Stimulated activated memory B cell treated with anti-CD40 and anti-IgM and Interleukin-4, amounts not matched to agents 10 μg/mL and 1 μg/mL and 100 μg/mL, for 72 hours (primary cell): ENCODE results near the gene GPR132.

Experiments
- ATAC-seq: fragments of 150-1000 bp; cut with Tn5 transposase; 2 replicates; pipeline ENCODE4 v1.10.0; 2021
- H3K27ac Mint-ChIP-seq: one replicate; pipeline ENCODE4 v1.8.0; 2022; ENCODE audit warnings: mild to moderate bottlenecking, mixed read lengths
- H3K27me3 Mint-ChIP-seq: one replicate; pipeline ENCODE4 v1.8.0; 2022; ENCODE audit warnings: mixed read lengths
- H3K36me3 Mint-ChIP-seq: one replicate; pipeline ENCODE4 v1.8.0; 2022; ENCODE audit warnings: mixed read lengths
- H3K4me1 Mint-ChIP-seq: one replicate; pipeline ENCODE4 v1.8.0; 2022; ENCODE audit warnings: mixed read lengths
- H3K4me3 Mint-ChIP-seq: one replicate; pipeline ENCODE4 v1.8.0; 2022; ENCODE audit warnings: mild to moderate bottlenecking, moderate library complexity, mixed read lengths
- H3K9me3 Mint-ChIP-seq: one replicate; pipeline ENCODE4 v1.8.0; 2022; ENCODE audit warnings: mixed read lengths

Gene GPR132

GRCh38 chr14:105019861-105020814, 45.1 kb downstream of the GPR132 start:
- H3K36me3 Mint-ChIP-seq: peaks cover 17% of the 10 kb centered on the region
- peak; percentile 40 for ATAC-seq
- peak overlapping the region; percentile 88 for H3K4me3 Mint-ChIP-seq
- peak overlapping the region; percentile 79 for H3K27ac Mint-ChIP-seq
- H3K27me3 Mint-ChIP-seq: no peaks in the 10 kb centered on the region
- peaks cover 66% of the 10 kb centered on the region for H3K4me1 Mint-ChIP-seq
- H3K9me3 Mint-ChIP-seq: no peaks in the 10 kb centered on the region

GRCh38 chr14:105018414-105018813, 46.8 kb downstream of the GPR132 start:
- H3K27me3 Mint-ChIP-seq: no peaks in the 10 kb centered on the region
- no peak overlapping the region for H3K27ac Mint-ChIP-seq
- peaks cover 17% of the 10 kb centered on the region for H3K36me3 Mint-ChIP-seq
- H3K4me3 Mint-ChIP-seq: no peak overlapping the region
- H3K4me1 Mint-ChIP-seq: peaks cover 72% of the 10 kb centered on the region
- no peaks in the 10 kb centered on the region for H3K9me3 Mint-ChIP-seq
- ATAC-seq: no peak

DNA sequence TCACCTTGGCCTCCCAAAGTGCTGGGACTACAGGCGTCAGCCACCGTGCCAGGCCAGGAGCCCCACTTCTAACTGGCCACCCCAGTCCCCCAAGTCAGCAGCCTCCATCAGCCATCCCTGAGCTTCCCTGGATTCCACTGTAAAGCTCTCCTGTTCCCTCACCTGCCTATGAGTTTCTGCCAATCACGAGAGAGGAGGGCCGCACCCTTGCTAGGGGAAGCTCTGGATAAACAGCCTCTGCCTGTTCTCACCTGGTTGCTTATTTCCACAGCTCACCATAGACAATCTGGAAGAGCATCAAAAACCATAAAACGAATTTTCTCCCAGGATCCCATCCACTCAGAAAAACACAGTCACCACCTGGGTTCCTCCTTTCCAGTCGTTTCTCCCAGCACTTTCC, 49.3 kb downstream of the GPR132 start:
- ATAC-seq: no peak
- Mint-ChIP-seq H3K4me1 (peaks cover 81% of the 10 kb centered on the region), H3K36me3 (peaks cover 24% of the 10 kb centered on the region), H3K4me3 (no peak overlapping the region), H3K27me3 (no peaks in the 10 kb centered on the region), H3K9me3 (no peaks in the 10 kb centered on the region), H3K27ac (peak overlapping the region; percentile 8)

DNA sequence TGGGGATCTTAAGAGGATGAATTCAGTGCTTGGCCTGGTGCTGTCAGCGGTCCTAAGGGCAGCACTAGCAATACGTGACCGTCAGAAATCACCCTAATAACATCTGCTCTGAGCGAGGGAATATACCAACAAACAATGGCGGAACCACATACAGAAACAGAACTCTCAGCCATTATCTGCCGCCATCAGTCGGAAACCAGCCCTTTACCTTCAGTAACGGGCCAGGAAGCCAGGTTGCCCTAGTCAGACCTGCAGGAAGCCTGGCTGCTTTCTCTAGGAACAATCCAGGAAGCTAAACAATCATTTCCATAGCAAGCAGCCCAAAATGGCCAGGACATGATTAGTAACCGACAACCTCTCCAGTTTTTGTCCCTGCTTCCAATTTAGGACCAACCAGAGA, 50.0 kb downstream of the GPR132 start:
- Mint-ChIP-seq H3K36me3 (peaks cover 30% of the 10 kb centered on the region), H3K27ac (peak overlapping the region; percentile 27), H3K4me1 (peaks cover 80% of the 10 kb centered on the region), H3K4me3 (no peak overlapping the region), H3K9me3 (no peaks in the 10 kb centered on the region), H3K27me3 (no peaks in the 10 kb centered on the region)
- no peak for ATAC-seq

DNA sequence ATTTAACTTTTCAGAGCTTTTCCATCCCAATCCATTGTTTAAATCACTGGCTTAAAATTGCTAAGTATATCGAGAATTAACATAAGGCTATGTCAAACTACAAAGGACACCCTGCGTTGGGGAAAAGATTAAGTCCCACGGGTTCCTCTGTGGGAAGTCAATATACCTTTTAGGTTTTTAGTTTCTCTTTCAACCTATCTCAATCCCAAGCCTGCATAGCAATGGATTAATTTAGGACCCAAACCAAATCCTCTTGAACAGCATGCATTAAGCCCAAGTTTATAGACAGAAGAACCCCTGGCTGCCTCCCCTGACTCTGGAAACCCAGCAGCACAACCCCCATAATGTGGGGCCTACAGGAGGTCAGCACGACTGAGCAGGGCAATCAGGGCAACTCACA, 50.6 kb downstream of the GPR132 start:
- Mint-ChIP-seq H3K4me3 (no peak overlapping the region), H3K9me3 (no peaks in the 10 kb centered on the region), H3K27me3 (no peaks in the 10 kb centered on the region), H3K27ac (peak overlapping the region; percentile 27), H3K4me1 (peaks cover 74% of the 10 kb centered on the region), H3K36me3 (peaks cover 30% of the 10 kb centered on the region)
- ATAC-seq: no peak

DNA sequence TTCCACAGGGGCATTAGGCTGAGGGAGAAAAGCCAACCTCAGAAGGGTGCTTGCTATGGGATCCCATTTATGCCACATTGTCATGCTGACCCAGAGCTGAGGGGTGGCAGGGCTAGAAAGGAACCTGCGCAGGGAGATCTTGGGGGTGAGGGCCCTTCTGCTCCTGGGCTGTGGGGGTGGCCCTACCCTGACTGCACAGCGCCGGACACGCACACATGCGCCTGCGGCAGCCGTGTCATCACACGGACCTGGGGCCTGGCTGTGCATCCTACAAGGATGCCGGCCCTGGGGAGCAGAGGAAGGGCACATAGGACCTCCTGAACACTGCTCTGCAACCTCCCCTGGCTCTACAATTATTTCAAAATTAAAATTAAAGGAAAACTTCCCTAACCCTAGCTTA, 51.2 kb downstream of the GPR132 start:
- H3K36me3 Mint-ChIP-seq: peaks cover 29% of the 10 kb centered on the region
- peaks cover 68% of the 10 kb centered on the region for H3K4me1 Mint-ChIP-seq
- no peak overlapping the region for H3K4me3 Mint-ChIP-seq
- peak overlapping the region; percentile 27 for H3K27ac Mint-ChIP-seq
- no peaks in the 10 kb centered on the region for H3K27me3 Mint-ChIP-seq
- no peak for ATAC-seq
- H3K9me3 Mint-ChIP-seq: no peaks in the 10 kb centered on the region

GRCh38 chr14:105013150-105013785, 52.0 kb downstream of the GPR132 start:
- Mint-ChIP-seq H3K4me1 (peaks cover 62% of the 10 kb centered on the region), H3K27ac (no peak overlapping the region), H3K9me3 (no peaks in the 10 kb centered on the region), H3K27me3 (no peaks in the 10 kb centered on the region), H3K36me3 (peaks cover 25% of the 10 kb centered on the region), H3K4me3 (no peak overlapping the region)
- no peak for ATAC-seq

- H3K27me3 Mint-ChIP-seq: no peaks in the 10 kb centered on the region
- ATAC-seq: peak; percentile 66
- H3K27ac Mint-ChIP-seq: no peak overlapping the region
- no peaks in the 10 kb centered on the region for H3K9me3 Mint-ChIP-seq
- peaks cover 25% of the 10 kb centered on the region for H3K36me3 Mint-ChIP-seq
- peaks cover 53% of the 10 kb centered on the region for H3K4me1 Mint-ChIP-seq
- H3K4me3 Mint-ChIP-seq: no peak overlapping the region
Measured at GRCh38 chr14:105012171-105012985, 52.9 kb downstream of the GPR132 start.

GRCh38 chr14:105011312-105011990, 53.8 kb downstream of the GPR132 start:
- H3K27me3 Mint-ChIP-seq: no peaks in the 10 kb centered on the region
- no peaks in the 10 kb centered on the region for H3K9me3 Mint-ChIP-seq
- peaks cover 23% of the 10 kb centered on the region for H3K36me3 Mint-ChIP-seq
- no peak overlapping the region for H3K27ac Mint-ChIP-seq
- peaks cover 48% of the 10 kb centered on the region for H3K4me1 Mint-ChIP-seq
- no peak overlapping the region for H3K4me3 Mint-ChIP-seq
- no peak for ATAC-seq

DNA sequence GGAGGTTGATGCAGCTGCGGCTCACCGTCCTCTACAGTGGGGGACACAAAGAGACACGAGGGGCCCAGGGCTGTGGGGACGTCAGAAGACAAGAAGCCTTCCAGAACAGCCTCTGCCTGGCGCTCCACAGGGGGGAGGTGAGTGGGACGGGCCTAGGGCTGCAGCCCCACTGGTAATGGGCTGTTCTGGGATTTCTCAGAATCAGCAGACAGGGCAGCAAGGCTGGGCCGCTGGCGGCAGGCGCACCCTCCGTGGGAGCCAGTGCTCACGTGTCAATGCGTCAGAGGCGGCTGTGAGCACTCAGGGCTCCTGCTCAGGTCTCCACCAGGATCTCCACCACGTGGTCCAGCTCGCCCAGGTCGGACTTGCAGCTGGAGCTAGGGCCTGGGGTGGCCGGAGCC, 54.3 kb downstream of the GPR132 start:
- no peaks in the 10 kb centered on the region for H3K27me3 Mint-ChIP-seq
- H3K27ac Mint-ChIP-seq: no peak overlapping the region
- no peak overlapping the region for H3K4me3 Mint-ChIP-seq

GRCh38 chr14:105010106-105010505, 55.1 kb downstream of the GPR132 start:
- Mint-ChIP-seq H3K27me3 (no peaks in the 10 kb centered on the region), H3K36me3 (peaks cover 20% of the 10 kb centered on the region), H3K4me1 (peaks cover 34% of the 10 kb centered on the region), H3K4me3 (no peak overlapping the region), H3K27ac (no peak overlapping the region), H3K9me3 (no peaks in the 10 kb centered on the region)
- no peak for ATAC-seq

More for the DNA sequence above, 54.3 kb downstream of the GPR132 start:
- ATAC-seq: no peak
- Mint-ChIP-seq H3K4me1 (peaks cover 42% of the 10 kb centered on the region), H3K9me3 (no peaks in the 10 kb centered on the region), H3K36me3 (peaks cover 20% of the 10 kb centered on the region)

- Mint-ChIP-seq H3K4me1 (peaks cover 11% of the 10 kb centered on the region), H3K9me3 (no peaks in the 10 kb centered on the region), H3K27ac (no peak overlapping the region), H3K4me3 (no peak overlapping the region), H3K36me3 (peaks cover 20% of the 10 kb centered on the region), H3K27me3 (no peaks in the 10 kb centered on the region)
- ATAC-seq: no peak
Measured at GRCh38 chr14:105007593-105008264, 57.5 kb downstream of the GPR132 start.

- H3K36me3 Mint-ChIP-seq: peaks cover 18% of the 10 kb centered on the region
- peaks cover 4% of the 10 kb centered on the region for H3K4me1 Mint-ChIP-seq
- H3K9me3 Mint-ChIP-seq: no peaks in the 10 kb centered on the region
- no peak for ATAC-seq
- H3K4me3 Mint-ChIP-seq: no peak overlapping the region
- H3K27ac Mint-ChIP-seq: no peak overlapping the region
- no peaks in the 10 kb centered on the region for H3K27me3 Mint-ChIP-seq
Measured at GRCh38 chr14:105006831-105007592, 58.2 kb downstream of the GPR132 start.
